Measurements from ENCODE around the gene SPP2. TPM values are rescaled to one million over a fixed set of nuclear protein-coding genes. Genes with fewer than 3 reads are reported as not detected.

The SPP2 gene
- polyA plus RNA-seq, 2 donors = not detected

DNA sequence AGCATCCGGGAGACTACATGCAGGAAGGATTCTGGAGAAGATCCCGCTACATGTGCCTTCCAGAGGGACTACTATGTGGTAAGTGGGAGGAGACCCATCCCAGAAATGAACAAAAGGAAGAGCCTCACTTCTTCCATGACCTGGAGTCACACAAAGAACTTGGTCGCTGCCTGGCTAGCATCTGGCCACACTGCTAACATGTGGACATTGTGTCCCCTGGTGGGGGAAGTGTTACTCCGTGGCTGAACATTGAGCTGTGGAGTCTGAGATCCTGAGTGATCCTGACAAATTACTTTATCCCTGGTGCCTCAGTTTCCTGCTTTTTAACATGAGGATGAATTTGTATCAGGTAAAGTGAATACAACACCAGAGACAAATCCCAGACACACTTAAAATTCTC, 8.4 kb downstream of the SPP2 start:
- H3K27ac ChIP-seq (ENCODE audit: low read depth in 2 of 2, low read length in 1 of 2) = no peak overlapping the region
- WGBS, 2 donors = 84 to 87% methylated on average over 4 of the region's 4 CpGs
- no peak overlapping the region for H3K4me3 ChIP-seq (ENCODE audit: low read depth in 1 of 2, low read length in 2 of 2)
- no peaks in the 10 kb centered on the region for H3K9me3 ChIP-seq (ENCODE audit: control insufficient read depth in 2 of 2, insufficient read depth in 1 of 2, low read depth in 1 of 2, low read length in 1 of 2)
- H3K4me1 ChIP-seq (ENCODE audit: control insufficient read depth in 2 of 2, insufficient read depth in 2 of 2, low read length in 1 of 2) = no peaks in the 10 kb centered on the region
- no peaks in the 10 kb centered on the region for H3K36me3 ChIP-seq (ENCODE audit: control insufficient read depth in 2 of 2, insufficient read depth in 2 of 2, low read length in 1 of 2)
- no peaks in the 10 kb centered on the region for H3K27me3 ChIP-seq (ENCODE audit: control insufficient read depth in 1 of 2, insufficient read depth in 2 of 2, low read length in 2 of 2)

GRCh38 chr2:234060236-234060635, 9.7 kb downstream of the SPP2 start:
- H3K4me1 ChIP-seq (ENCODE audit: control insufficient read depth in 2 of 2, insufficient read depth in 2 of 2, low read length in 1 of 2) = no peaks in the 10 kb centered on the region
- no peak overlapping the region for H3K27ac ChIP-seq (ENCODE audit: low read depth in 2 of 2, low read length in 1 of 2)
- no peak overlapping the region for H3K4me3 ChIP-seq (ENCODE audit: low read depth in 1 of 2, low read length in 2 of 2)
- WGBS, 2 donors = 81 to 86% methylated on average over 8 of the region's 8 CpGs
- no peaks in the 10 kb centered on the region for H3K27me3 ChIP-seq (ENCODE audit: control insufficient read depth in 1 of 2, insufficient read depth in 2 of 2, low read length in 2 of 2)
- no peaks in the 10 kb centered on the region for H3K9me3 ChIP-seq (ENCODE audit: control insufficient read depth in 2 of 2, insufficient read depth in 1 of 2, low read depth in 1 of 2, low read length in 1 of 2)
- H3K36me3 ChIP-seq (ENCODE audit: control insufficient read depth in 2 of 2, insufficient read depth in 2 of 2, low read length in 1 of 2) = no peaks in the 10 kb centered on the region

- H3K4me3 ChIP-seq (ENCODE audit: low read depth in 1 of 2, low read length in 2 of 2) = no peak overlapping the region
- no peaks in the 10 kb centered on the region for H3K27me3 ChIP-seq (ENCODE audit: control insufficient read depth in 1 of 2, insufficient read depth in 2 of 2, low read length in 2 of 2)
- H3K9me3 ChIP-seq (ENCODE audit: control insufficient read depth in 2 of 2, insufficient read depth in 1 of 2, low read depth in 1 of 2, low read length in 1 of 2) = no peaks in the 10 kb centered on the region
- H3K4me1 ChIP-seq (ENCODE audit: control insufficient read depth in 2 of 2, insufficient read depth in 2 of 2, low read length in 1 of 2) = no peaks in the 10 kb centered on the region
- H3K27ac ChIP-seq (ENCODE audit: low read depth in 2 of 2, low read length in 1 of 2) = no peak overlapping the region
- WGBS, 2 donors = 76 to 83% methylated on average over 6 of the region's 6 CpGs
- no peaks in the 10 kb centered on the region for H3K36me3 ChIP-seq (ENCODE audit: control insufficient read depth in 2 of 2, insufficient read depth in 2 of 2, low read length in 1 of 2)
These were observed 11.2 kb downstream of the SPP2 start for GRCh38 chr2:234061624-234062257.

DNA sequence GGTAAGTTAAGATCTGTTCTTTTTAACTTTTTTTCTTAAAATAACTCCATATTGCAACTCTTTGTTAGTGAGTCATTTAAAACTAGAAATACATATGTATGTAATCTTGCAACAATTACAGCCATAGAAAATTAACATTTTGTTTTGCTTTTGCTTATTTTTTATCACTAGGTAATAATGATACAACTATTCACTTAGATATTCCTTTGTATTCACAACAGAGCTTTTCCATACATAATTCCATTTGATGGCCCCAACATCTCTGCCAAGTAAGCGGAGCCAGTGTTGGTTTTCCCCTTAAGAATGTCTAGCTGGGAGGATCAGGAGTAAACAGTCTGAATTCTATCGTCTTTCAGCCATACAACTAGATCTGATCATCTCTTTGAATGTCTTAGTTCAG, 16.1 kb downstream of the SPP2 start:
- no peaks in the 10 kb centered on the region for H3K4me1 ChIP-seq (ENCODE audit: control insufficient read depth in 2 of 2, insufficient read depth in 2 of 2, low read length in 1 of 2)

GRCh38 chr2:234071664-234072063, 21.2 kb downstream of the SPP2 start:
- no peaks in the 10 kb centered on the region for H3K36me3 ChIP-seq (ENCODE audit: control insufficient read depth in 2 of 2, insufficient read depth in 2 of 2, low read length in 1 of 2)
- H3K9me3 ChIP-seq (ENCODE audit: control insufficient read depth in 2 of 2, insufficient read depth in 1 of 2, low read depth in 1 of 2, low read length in 1 of 2) = no peaks in the 10 kb centered on the region
- H3K27ac ChIP-seq (ENCODE audit: low read depth in 2 of 2, low read length in 1 of 2) = no peak overlapping the region
- H3K4me3 ChIP-seq (ENCODE audit: low read depth in 1 of 2, low read length in 2 of 2) = no peak overlapping the region
- 85 to 87% methylated on average over 3 of the region's 3 CpGs for WGBS, 2 donors
- no peaks in the 10 kb centered on the region for H3K4me1 ChIP-seq (ENCODE audit: control insufficient read depth in 2 of 2, insufficient read depth in 2 of 2, low read length in 1 of 2)
- H3K27me3 ChIP-seq (ENCODE audit: control insufficient read depth in 1 of 2, insufficient read depth in 2 of 2, low read length in 2 of 2) = no peaks in the 10 kb centered on the region

More for the DNA sequence above, 16.1 kb downstream of the SPP2 start:
- 74 to 85% methylated on average over 2 of the region's 2 CpGs for WGBS, 2 donors
- Histone ChIP-seq H3K9me3 (ENCODE audit: control insufficient read depth in 2 of 2, insufficient read depth in 1 of 2, low read depth in 1 of 2, low read length in 1 of 2) (no peaks in the 10 kb centered on the region), H3K36me3 (ENCODE audit: control insufficient read depth in 2 of 2, insufficient read depth in 2 of 2, low read length in 1 of 2) (no peaks in the 10 kb centered on the region), H3K4me3 (ENCODE audit: low read depth in 1 of 2, low read length in 2 of 2) (no peak overlapping the region), H3K27ac (ENCODE audit: low read depth in 2 of 2, low read length in 1 of 2) (no peak overlapping the region), H3K27me3 (ENCODE audit: control insufficient read depth in 1 of 2, insufficient read depth in 2 of 2, low read length in 2 of 2) (no peaks in the 10 kb centered on the region)

GRCh38 chr2:234072454-234072853, 22.0 kb downstream of the SPP2 start:
- WGBS, 2 donors = 88 to 89% methylated on average over 4 of the region's 4 CpGs
- Histone ChIP-seq H3K36me3 (ENCODE audit: control insufficient read depth in 2 of 2, insufficient read depth in 2 of 2, low read length in 1 of 2) (no peaks in the 10 kb centered on the region), H3K4me1 (ENCODE audit: control insufficient read depth in 2 of 2, insufficient read depth in 2 of 2, low read length in 1 of 2) (no peaks in the 10 kb centered on the region), H3K9me3 (ENCODE audit: control insufficient read depth in 2 of 2, insufficient read depth in 1 of 2, low read depth in 1 of 2, low read length in 1 of 2) (no peaks in the 10 kb centered on the region), H3K27me3 (ENCODE audit: control insufficient read depth in 1 of 2, insufficient read depth in 2 of 2, low read length in 2 of 2) (no peaks in the 10 kb centered on the region), H3K4me3 (ENCODE audit: low read depth in 1 of 2, low read length in 2 of 2) (no peak overlapping the region), H3K27ac (ENCODE audit: low read depth in 2 of 2, low read length in 1 of 2) (no peak overlapping the region)

GRCh38 chr2:234074751-234075517, 24.4 kb downstream of the SPP2 start:
- Histone ChIP-seq H3K4me1 (ENCODE audit: control insufficient read depth in 2 of 2, insufficient read depth in 2 of 2, low read length in 1 of 2) (no peaks in the 10 kb centered on the region), H3K27ac (ENCODE audit: low read depth in 2 of 2, low read length in 1 of 2) (no peak overlapping the region), H3K4me3 (ENCODE audit: low read depth in 1 of 2, low read length in 2 of 2) (no peak overlapping the region), H3K36me3 (ENCODE audit: control insufficient read depth in 2 of 2, insufficient read depth in 2 of 2, low read length in 1 of 2) (no peaks in the 10 kb centered on the region), H3K9me3 (ENCODE audit: control insufficient read depth in 2 of 2, insufficient read depth in 1 of 2, low read depth in 1 of 2, low read length in 1 of 2) (no peaks in the 10 kb centered on the region), H3K27me3 (ENCODE audit: control insufficient read depth in 1 of 2, insufficient read depth in 2 of 2, low read length in 2 of 2) (no peaks in the 10 kb centered on the region)
- WGBS, 2 donors = 72 to 87% methylated on average over 13 of the region's 13 CpGs

- H3K9me3 ChIP-seq (ENCODE audit: control insufficient read depth in 2 of 2, insufficient read depth in 1 of 2, low read depth in 1 of 2, low read length in 1 of 2) = no peaks in the 10 kb centered on the region
- H3K27ac ChIP-seq (ENCODE audit: low read depth in 2 of 2, low read length in 1 of 2) = no peak overlapping the region
- H3K4me3 ChIP-seq (ENCODE audit: low read depth in 1 of 2, low read length in 2 of 2) = no peak overlapping the region
- H3K4me1 ChIP-seq (ENCODE audit: control insufficient read depth in 2 of 2, insufficient read depth in 2 of 2, low read length in 1 of 2) = no peaks in the 10 kb centered on the region
- no peaks in the 10 kb centered on the region for H3K36me3 ChIP-seq (ENCODE audit: control insufficient read depth in 2 of 2, insufficient read depth in 2 of 2, low read length in 1 of 2)
- WGBS, 2 donors = 78% methylated on average over 4 of the region's 4 CpGs
- no peaks in the 10 kb centered on the region for H3K27me3 ChIP-seq (ENCODE audit: control insufficient read depth in 1 of 2, insufficient read depth in 2 of 2, low read length in 2 of 2)
These were observed 25.0 kb downstream of the SPP2 start for GRCh38 chr2:234075518-234075915.

GRCh38 chr2:234075947-234076346, 25.4 kb downstream of the SPP2 start:
- Histone ChIP-seq H3K27ac (ENCODE audit: low read depth in 2 of 2, low read length in 1 of 2) (no peak overlapping the region), H3K4me3 (ENCODE audit: low read depth in 1 of 2, low read length in 2 of 2) (no peak overlapping the region), H3K9me3 (ENCODE audit: control insufficient read depth in 2 of 2, insufficient read depth in 1 of 2, low read depth in 1 of 2, low read length in 1 of 2) (no peaks in the 10 kb centered on the region), H3K27me3 (ENCODE audit: control insufficient read depth in 1 of 2, insufficient read depth in 2 of 2, low read length in 2 of 2) (no peaks in the 10 kb centered on the region), H3K36me3 (ENCODE audit: control insufficient read depth in 2 of 2, insufficient read depth in 2 of 2, low read length in 1 of 2) (no peaks in the 10 kb centered on the region), H3K4me1 (ENCODE audit: control insufficient read depth in 2 of 2, insufficient read depth in 2 of 2, low read length in 1 of 2) (no peaks in the 10 kb centered on the region)
- WGBS, 2 donors = 77 to 87% methylated on average over 8 of the region's 8 CpGs

DNA sequence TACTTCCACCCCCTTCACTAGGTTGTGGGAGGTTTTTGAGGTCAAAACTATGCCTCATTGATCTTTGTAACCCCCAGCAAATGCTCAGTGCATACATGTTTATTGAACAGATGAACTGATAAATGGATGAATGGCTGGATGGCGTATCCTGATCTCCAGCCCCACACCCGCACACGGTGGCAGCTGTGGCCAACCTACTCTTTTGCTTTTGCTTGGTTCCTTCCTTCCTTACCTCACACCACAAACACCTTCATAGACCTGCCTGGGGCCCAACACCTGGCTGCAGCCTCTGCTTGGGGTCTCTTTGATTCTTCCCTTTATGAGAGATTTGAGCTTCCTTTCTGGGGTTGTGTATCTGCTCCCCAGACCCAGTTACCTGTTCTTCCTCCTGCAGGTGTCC, 25.9 kb downstream of the SPP2 start:
- H3K9me3 ChIP-seq (ENCODE audit: control insufficient read depth in 2 of 2, insufficient read depth in 1 of 2, low read depth in 1 of 2, low read length in 1 of 2) = no peaks in the 10 kb centered on the region
- WGBS, 2 donors = 78 to 81% methylated on average over 3 of the region's 3 CpGs
- H3K4me3 ChIP-seq (ENCODE audit: low read depth in 1 of 2, low read length in 2 of 2) = no peak overlapping the region
- H3K27ac ChIP-seq (ENCODE audit: low read depth in 2 of 2, low read length in 1 of 2) = no peak overlapping the region
- no peaks in the 10 kb centered on the region for H3K4me1 ChIP-seq (ENCODE audit: control insufficient read depth in 2 of 2, insufficient read depth in 2 of 2, low read length in 1 of 2)
- no peaks in the 10 kb centered on the region for H3K27me3 ChIP-seq (ENCODE audit: control insufficient read depth in 1 of 2, insufficient read depth in 2 of 2, low read length in 2 of 2)
- no peaks in the 10 kb centered on the region for H3K36me3 ChIP-seq (ENCODE audit: control insufficient read depth in 2 of 2, insufficient read depth in 2 of 2, low read length in 1 of 2)

All from esophagus (tissue), 2 donors.